HepG2 (cell line): ENCODE results near the gene GABARAPL2. TPM values are rescaled to one million over a fixed set of nuclear protein-coding genes. Genes with fewer than 3 reads are reported as not detected.
A peak's percentile ranks its signal among the peaks of the same experiment; 100 is the strongest.

Experiments
- ATAC-seq: fragments of 200-7000 bp; cut with Tn5 transposase; 3 replicates; pipeline ENCODE4 v1.9.1; 2020; ENCODE audit warnings: mild to moderate bottlenecking, moderate library complexity
- BruUV-seq: library from RNA; stranded (reverse); fragments of 400-500 nt; replicated peaks from 2 replicates; lab custom pipeline; 2021; lab: Mats Ljungman, UMichigan
- CTCF ChIA-PET: fragments of 300-600 bp; formaldehyde crosslinking; extraction: SDS; loops from one replicate; lab custom pipeline; 2021; ENCODE audit warnings: low total read pairs, inconsistent platforms, low intra/inter-chr PET ratio; lab: Yijun Ruan, JAX
- POLR2A ChIA-PET: fragments of 350-600 bp; sonication (Branson Sonifier 250); formaldehyde crosslinking; loops from one replicate; lab custom pipeline; 2020; ENCODE audit warnings: antibody characterized with exemption, inconsistent platforms; lab: Yijun Ruan, JAX
- DNase-seq: peaks from one replicate; pipeline ENCODE4 v3.0.0-alpha.2; 2015; ENCODE audit warnings: low spot score
- FAIRE-seq: peaks from 3 replicates; lab custom pipeline; 2011; peaks lifted over from hg19 to GRCh38; lab: Jason Lieb, UNC
- H2AFZ ChIP-seq: one replicate; pipeline ENCODE4 v1.6.1; 2011; ENCODE audit warnings: low read length, inconsistent platforms
- H3K27ac ChIP-seq: fragments of 300-600 bp; 3 replicates; pipeline ENCODE4 v1.8.0; 2011; ENCODE audit warnings: mixed run types, mild to moderate bottlenecking, mixed read lengths, low read length, inconsistent platforms; ENCODE audit not compliant: insufficient read depth; ENCODE audit errors: extremely low read length
- H3K27me3 ChIP-seq, 2 experiments: fragments of 200-600 bp in 1 of 2; 2 replicates in 1 of 2; 3 replicates in 1 of 2; pipeline versions ENCODE4 v1.6.0 to v1.8.0; 2011; ENCODE audit warnings: low read length in 2 of 2, mild to moderate bottlenecking in 2 of 2, moderate library complexity in 2 of 2, inconsistent platforms in 1 of 2; ENCODE audit not compliant: insufficient read depth in 2 of 2, control insufficient read depth in 1 of 2
- H3K36me3 ChIP-seq, 2 experiments: fragments of 200-600 bp in 1 of 2; replicated peaks in 1 of 2; 2 replicates in 1 of 2; 3 replicates in 1 of 2; pipeline versions ENCODE4 v1.5.1 to v1.8.0; 2011; ENCODE audit warnings: low read length in 2 of 2, inconsistent platforms in 1 of 2; ENCODE audit not compliant: insufficient read depth in 2 of 2, control insufficient read depth in 1 of 2
- H3K4me1 ChIP-seq: 2 replicates; pipeline ENCODE4 v1.5.1; 2012; ENCODE audit warnings: low read length, inconsistent platforms; ENCODE audit not compliant: insufficient read depth
- H3K4me2 ChIP-seq: 2 replicates; pipeline ENCODE4 v1.6.0; 2011; ENCODE audit warnings: low read depth, low read length, inconsistent platforms
- H3K4me3 ChIP-seq, 3 experiments: fragments of 200-600 bp in 1 of 3; sonication (generic), shearing (Covaris generic) in 1 of 3; replicated peaks in 1 of 3; 2 replicates each; pipeline ENCODE4 v1.5.1; 2011 to 2016; ENCODE audit warnings: low read length in 3 of 3, inconsistent platforms in 2 of 3, low read depth in 2 of 3, mild to moderate bottlenecking in 2 of 3, control low read depth in 1 of 3, mixed read lengths in 1 of 3; ENCODE audit not compliant: insufficient read depth in 1 of 3
- H3K79me2 ChIP-seq: one replicate; pipeline ENCODE4 v1.6.1; 2011; ENCODE audit warnings: low read length, inconsistent platforms; ENCODE audit not compliant: insufficient read depth
- H3K9ac ChIP-seq: 2 replicates; pipeline ENCODE4 v1.6.0; 2011; ENCODE audit warnings: mild to moderate bottlenecking, low read depth, low read length, inconsistent platforms; ENCODE audit not compliant: insufficient read depth
- H3K9me3 ChIP-seq: 2 replicates; pipeline ENCODE4 v1.5.1; 2012; ENCODE audit warnings: mild to moderate bottlenecking, low read length
- H4K20me1 ChIP-seq: 2 replicates; pipeline ENCODE4 v1.6.0; 2011; ENCODE audit warnings: inconsistent platforms, mild to moderate bottlenecking, low read length, moderate library complexity; ENCODE audit not compliant: insufficient read depth
- AGO1 ChIP-seq: fragments of 200-400 bp; formaldehyde crosslinking; IDR thresholded peaks from 2 replicates; pipeline ENCODE4 v1.6.1; 2017; ENCODE audit warnings: mild to moderate bottlenecking, low read depth, low read length, moderate library complexity; ENCODE audit not compliant: poor library complexity, severe bottlenecking
- CREM ChIP-seq, 2 experiments: sonication (generic) in 1 of 2; formaldehyde crosslinking in 1 of 2; IDR thresholded peaks; 2 replicates each; pipeline versions ENCODE4 v1.4.0 to v1.6.1; 2016 to 2020; ENCODE audit warnings: antibody characterized with exemption in 1 of 2, mild to moderate bottlenecking in 1 of 2, missing genetic modification reagents in 1 of 2
- CTCF ChIP-seq: sonication (generic); formaldehyde crosslinking; IDR thresholded peaks from 2 replicates; pipeline ENCODE4 v1.5.0; 2020; ENCODE audit warnings: mild to moderate bottlenecking, missing genetic modification reagents, moderate library complexity
- GABPA ChIP-seq, 2 experiments: IDR thresholded peaks; 2 replicates each; pipeline ENCODE4 v1.6.1; 2011 to 2016; ENCODE audit warnings: low read depth in 2 of 2, low read length in 1 of 2, missing biosample characterization in 1 of 2, missing genetic modification characterization in 1 of 2
- GFI1 ChIP-seq: sonication (generic); formaldehyde crosslinking; IDR thresholded peaks from 2 replicates; pipeline ENCODE4 v1.5.0; 2020; ENCODE audit warnings: missing genetic modification reagents, mild to moderate bottlenecking, borderline replicate concordance
- HNF4A ChIP-seq: sonication (generic); formaldehyde crosslinking; IDR thresholded peaks from 2 replicates; pipeline ENCODE4 v1.4.0; 2020; ENCODE audit warnings: missing genetic modification reagents
- HNF4G ChIP-seq, 2 experiments: sonication (generic) in 1 of 2; formaldehyde crosslinking in 1 of 2; IDR thresholded peaks; 2 replicates each; pipeline versions ENCODE4 v1.4.0 to v1.6.1; 2011 to 2020; ENCODE audit warnings: borderline replicate concordance in 2 of 2, low read depth in 2 of 2, mild to moderate bottlenecking in 2 of 2, low read length in 1 of 2, missing genetic modification reagents in 1 of 2, moderate library complexity in 1 of 2
- KLF16 ChIP-seq, 2 experiments: sonication (generic) in 1 of 2; formaldehyde crosslinking in 1 of 2; IDR thresholded peaks; 2 replicates each; pipeline versions ENCODE4 v1.6.1 to v1.8.0; 2016 to 2023; ENCODE audit warnings: missing genetic modification reagents in 2 of 2, missing compliant biosample characterization in 1 of 2
- MLLT10 ChIP-seq: sonication (generic); formaldehyde crosslinking; IDR thresholded peaks from 2 replicates; pipeline ENCODE4 v1.4.0; 2020; ENCODE audit warnings: missing genetic modification reagents
- NCOR1 ChIP-seq: fragments of 200-600 bp; sonication (generic); IDR thresholded peaks from 2 replicates; pipeline ENCODE4 v1.7.0; 2017; ENCODE audit warnings: antibody characterized with exemption, low read length, borderline replicate concordance
- RAD21 ChIP-seq: fragments of 450-650 bp; formaldehyde crosslinking; IDR thresholded peaks from 2 replicates; pipeline ENCODE4 v1.5.0; 2020; ENCODE audit warnings: mild to moderate bottlenecking
- SAP130 ChIP-seq: IDR thresholded peaks from 2 replicates; pipeline ENCODE4 v1.6.1; 2016; ENCODE audit warnings: low read depth
- SMC3 ChIP-seq: IDR thresholded peaks from 2 replicates; pipeline ENCODE4 v1.6.1; 2011; ENCODE audit warnings: low read length, improper control_type of control experiment
- SRSF9 ChIP-seq: fragments of 200-400 bp; formaldehyde crosslinking; IDR thresholded peaks from 2 replicates; pipeline ENCODE4 v1.6.1; 2018; ENCODE audit warnings: borderline replicate concordance, mild to moderate bottlenecking, low read depth, low read length; ENCODE audit not compliant: insufficient read depth, poor library complexity, severe bottlenecking
- SSRP1 ChIP-seq: IDR thresholded peaks from 2 replicates; pipeline ENCODE4 v1.6.1; 2016; ENCODE audit warnings: control low read depth
- STAG1 ChIP-seq: sonication (generic); formaldehyde crosslinking; IDR thresholded peaks from 2 replicates; pipeline ENCODE4 v1.4.0; 2020; ENCODE audit warnings: missing genetic modification reagents
- THAP11 ChIP-seq: IDR thresholded peaks from 2 replicates; pipeline ENCODE4 v1.6.1; 2016; ENCODE audit warnings: missing biosample characterization, missing genetic modification reagents
- TOE1 ChIP-seq: sonication (generic); formaldehyde crosslinking; IDR thresholded peaks from 2 replicates; pipeline ENCODE4 v1.4.0; 2020; ENCODE audit warnings: mild to moderate bottlenecking, missing genetic modification reagents
- TOPORS ChIP-seq: sonication (generic); formaldehyde crosslinking; IDR thresholded peaks from 2 replicates; pipeline ENCODE4 v1.8.0; 2023; ENCODE audit warnings: mild to moderate bottlenecking, missing genetic modification reagents
- ZNF333 ChIP-seq: sonication (generic); formaldehyde crosslinking; IDR thresholded peaks from 2 replicates; pipeline ENCODE4 v1.4.0; 2020; ENCODE audit warnings: mild to moderate bottlenecking, missing genetic modification reagents, borderline replicate concordance
- ZNF614 ChIP-seq: IDR thresholded peaks from 2 replicates; pipeline ENCODE4 v1.6.1; 2018; ENCODE audit warnings: missing biosample characterization, missing genetic modification reagents, inconsistent platforms, borderline replicate concordance
- WGBS: methylation state at CpG from one replicate; pipeline ENCODE4 v1.1.6; 2017; ENCODE audit warnings: low lambda C conversion rate; 5-methylcytosine and 5-hydroxymethylcytosine counted together
- in situ Hi-C: cut with HindIII; loops from 2 replicates; pipeline ENCODE4 v1.10.0; 2017; ENCODE audit warnings: low pct_unique_long_range_greater_than_20kb; ENCODE audit not compliant: extremely low pct_ligation_motif_present
- intact Hi-C: fragments of 100-400 bp; cut with micrococcal nuclease; formaldehyde crosslinking; loops from one replicate; pipeline ENCODE4 v1.10.0; 2022; ENCODE audit not compliant: unreplicated experiment
- polyA plus RNA-seq, 8 experiments: library from polyadenylated mRNA; depleted of rRNA in 3 of 8; stranded (reverse) in 7 of 8; unstranded in 1 of 8; fragments of >200 nt; fragmentation: Illumina TruSeq in 4 of 8; extraction: Trizol in 4 of 8; gene quantifications; 2 replicates each; pipeline versions ENCODE4 v1.2.1 to v1.2.3, GENCODE V29; 2011 to 2016; ENCODE audit warnings: low read depth in 4 of 8, missing spikeins in 1 of 8, mixed read lengths in 1 of 8; ENCODE audit not compliant: insufficient read depth in 1 of 8
- total RNA-seq, 5 experiments: library from RNA; depleted of rRNA; stranded (reverse); fragments of >200 nt; fragmentation: Illumina TruSeq; extraction: Trizol; gene quantifications; 2 replicates each; pipeline ENCODE4 v1.2.3, GENCODE V29; 2016; ENCODE audit warnings: low read depth in 1 of 5

Gene GABARAPL2
- total and polyA plus RNA-seq, 2 of the 13 experiments (the other 11 are each of a cell fraction or from before 2014, with no cell fraction given), result 76.4 to 83.0 TPM

GRCh38 chr16:75620326-75621169, 54.4 kb downstream of the GABARAPL2 start (continued):
- TF ChIP-seq ZNF333 (CRISPR knock-in tag) (no peak), KLF16 (CRISPR knock-in tag; IDR thresholded peaks at IDR 0.05) (no peak)

GRCh38 chr16:75621170-75621477, 54.9 kb downstream of the GABARAPL2 start:
- Histone ChIP-seq H3K27ac (no peak overlapping the region), H3K4me2 (no peak overlapping the region), H3K4me3 (no peak overlapping the region), H3K4me1 (peaks cover 34% of the 10 kb centered on the region), H2AFZ (no peak overlapping the region), H3K79me2 (peaks cover 7% of the 10 kb centered on the region), H3K27me3 (no peaks in the 10 kb centered on the region; a peak in 1 of 5 replicates), H3K9ac (no peak overlapping the region), H3K9me3 (no peaks in the 10 kb centered on the region), H3K36me3 (peaks cover 3 to 26% of the 10 kb centered on the region in 2 experiments), H4K20me1 (no peaks in the 10 kb centered on the region)
- POLR2A ChIA-PET, result interaction anchor here (2.9 kb wide), 1 partner anchor 104 kb away, joined by 16 read pairs; no protein-coding TSS in a partner anchor
- ATAC-seq (no peak; the same call in 2 of the 3 replicates), FAIRE-seq (peak; percentile 60), DNase-seq (peak; percentile 53)
- WGBS, result 51% methylated on average over 2 of the region's 2 CpGs
- BruUV-seq, result no TSS peak
- in situ Hi-C loops, result no loop called here
- CTCF ChIA-PET, result interaction anchor here (1.2 kb wide), 1 partner anchor 149 kb away, joined by 5 read pairs; no protein-coding TSS in a partner anchor
- TF ChIP-seq MLLT10 (CRISPR knock-in tag) (no peak), TOPORS (CRISPR knock-in tag) (no peak), GFI1 (CRISPR knock-in tag) (no peak), AGO1 (no peak), RAD21 (CRISPR knock-in tag) (peak; percentile 51), GABPA (IDR thresholded peaks at IDR 0.05; ENCODE audit: low read depth, low read length) (no peak), GABPA (CRISPR knock-in tag; IDR thresholded peaks at IDR 0.05; ENCODE audit: low read depth) (0 out of 2 replicates have a peak, but pooled peaks have one; percentile 27), CREM (IDR thresholded peaks at IDR 0.05) (0 out of 2 replicates have a peak, but pooled peaks have one; percentile 18), CREM (CRISPR knock-in tag; IDR thresholded peaks at IDR 0.05) (no peak), HNF4G (IDR thresholded peaks at IDR 0.05; ENCODE audit: borderline replicate concordance, low read depth, low read length) (peak; percentile 53; the same call in 1 of the 2 replicates), HNF4G (CRISPR knock-in tag; IDR thresholded peaks at IDR 0.05; ENCODE audit: borderline replicate concordance, low read depth) (no peak), NCOR1 (0 out of 2 replicates have a peak, but pooled peaks have one; percentile 21), SMC3 (peak; percentile 44; the same call in 1 of the 2 replicates), TOE1 (no peak), SSRP1 (CRISPR knock-in tag) (peak; percentile 55; the same call in 1 of the 2 replicates), SRSF9 (no peak), SAP130 (CRISPR knock-in tag) (peak; percentile 51), ZNF614 (CRISPR knock-in tag) (peak; percentile 91; the same call in 1 of the 2 replicates), THAP11 (CRISPR knock-in tag) (peak; percentile 51), STAG1 (CRISPR knock-in tag) (peak; percentile 72), HNF4A (peak; percentile 44; the same call in 1 of the 2 replicates), CTCF (CRISPR knock-in tag) (peak; percentile 61)
- intact Hi-C loops, result loop anchor here (1.0 to 5.0 kb wide), 3 partner anchors 27 to 150 kb away; partner anchors contain the start of gene TMEM231
